GM12891 (cell line): ENCODE results near the gene DDA1.

Source experiments
- PAX5 ChIP-seq: IDR thresholded peaks from 2 replicates; pipeline ENCODE4 v1.6.1; 2011; ENCODE audit warnings: low read length, moderate library complexity, mild to moderate bottlenecking; ENCODE audit not compliant: insufficient read depth, severe bottlenecking
- POLR2A ChIP-seq: IDR thresholded peaks from 2 replicates; pipeline ENCODE4 v1.6.1; 2011; ENCODE audit warnings: low read depth, low read length, control low read depth
- POLR2AphosphoS5 ChIP-seq: IDR thresholded peaks from 2 replicates; pipeline ENCODE4 v1.6.1; 2011; ENCODE audit warnings: low read depth, low read length, control low read depth
- SPI1 ChIP-seq: IDR thresholded peaks from 2 replicates; pipeline ENCODE4 v1.6.1; 2011; ENCODE audit warnings: low read depth, low read length, control low read depth
- TAF1 ChIP-seq: IDR thresholded peaks from 2 replicates; pipeline ENCODE4 v1.6.1; 2011; ENCODE audit warnings: low read depth, low read length, control low read depth

DNA sequence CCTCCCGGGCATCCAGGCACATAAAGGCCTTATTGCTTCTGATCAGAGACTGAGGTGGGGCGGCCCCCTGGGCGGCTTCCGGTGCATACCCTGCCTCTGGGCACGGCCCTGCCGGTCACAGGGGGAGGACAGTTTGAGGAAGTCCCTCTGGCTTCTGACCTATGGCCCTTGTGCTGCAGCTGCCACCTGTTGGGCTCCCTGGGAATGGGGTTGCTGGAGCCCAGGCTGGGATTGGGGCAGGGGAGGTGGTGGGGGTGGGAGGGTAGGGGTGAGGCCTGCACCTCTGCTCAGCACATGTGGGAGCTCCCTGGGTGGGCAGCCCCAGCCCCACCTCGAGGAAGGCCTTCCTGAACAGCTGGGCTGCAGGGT lies 14.6 kb downstream of the DDA1 start:
- TF ChIP-seq PAX5 (no peak), POLR2AphosphoS5 (no peak), POLR2A (no peak), SPI1 (peak; percentile 50), TAF1 (no peak)
